ENCODE results near the gene PRDX2.
A peak's percentile ranks its signal among the peaks of the same experiment; 100 is the strongest.

PRDX2 gene

DNA sequence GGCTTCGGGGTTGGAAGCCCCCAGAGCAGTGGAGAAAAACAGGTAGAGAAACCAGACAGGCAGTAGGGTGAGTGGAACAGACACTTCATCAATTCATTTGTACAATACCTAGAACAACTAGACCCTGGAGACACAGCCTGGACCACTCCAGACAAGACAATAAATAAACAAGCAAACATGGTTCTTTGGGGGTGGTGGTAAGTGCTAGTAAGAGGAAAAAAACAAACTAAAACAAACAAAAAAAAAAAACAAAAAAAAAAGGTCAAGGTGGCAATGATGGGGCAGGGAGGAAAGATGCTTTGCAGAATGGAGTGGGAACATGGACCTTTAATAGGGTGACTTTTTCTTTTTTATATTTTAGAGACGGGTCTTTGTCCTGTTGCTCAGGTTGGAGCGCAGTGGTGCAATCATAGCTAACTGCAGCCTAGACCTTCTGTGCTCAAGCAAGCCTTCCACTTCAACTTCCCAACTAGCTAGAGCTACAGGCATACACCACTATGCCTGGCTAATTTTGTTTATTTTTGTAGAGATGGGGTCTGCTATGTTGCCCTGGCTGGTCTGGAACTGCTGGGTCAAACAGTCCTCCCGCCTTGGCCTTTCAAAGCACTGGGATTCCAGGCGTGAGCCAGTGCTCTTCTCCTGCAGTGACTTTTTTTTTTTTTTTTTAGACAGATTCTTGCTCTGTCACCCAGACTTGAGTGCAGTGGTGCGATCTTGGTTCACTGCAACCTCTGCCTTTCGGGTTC lies 7.2 kb downstream of the PRDX2 start:
- TF ChIP-seq, protein P1, sequence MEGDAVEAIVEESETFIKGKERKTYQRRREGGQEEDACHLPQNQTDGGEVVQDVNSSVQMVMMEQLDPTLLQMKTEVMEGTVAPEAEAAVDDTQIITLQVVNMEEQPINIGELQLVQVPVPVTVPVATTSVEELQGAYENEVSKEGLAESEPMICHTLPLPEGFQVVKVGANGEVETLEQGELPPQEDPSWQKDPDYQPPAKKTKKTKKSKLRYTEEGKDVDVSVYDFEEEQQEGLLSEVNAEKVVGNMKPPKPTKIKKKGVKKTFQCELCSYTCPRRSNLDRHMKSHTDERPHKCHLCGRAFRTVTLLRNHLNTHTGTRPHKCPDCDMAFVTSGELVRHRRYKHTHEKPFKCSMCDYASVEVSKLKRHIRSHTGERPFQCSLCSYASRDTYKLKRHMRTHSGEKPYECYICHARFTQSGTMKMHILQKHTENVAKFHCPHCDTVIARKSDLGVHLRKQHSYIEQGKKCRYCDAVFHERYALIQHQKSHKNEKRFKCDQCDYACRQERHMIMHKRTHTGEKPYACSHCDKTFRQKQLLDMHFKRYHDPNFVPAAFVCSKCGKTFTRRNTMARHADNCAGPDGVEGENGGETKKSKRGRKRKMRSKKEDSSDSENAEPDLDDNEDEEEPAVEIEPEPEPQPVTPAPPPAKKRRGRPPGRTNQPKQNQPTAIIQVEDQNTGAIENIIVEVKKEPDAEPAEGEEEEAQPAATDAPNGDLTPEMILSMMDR (IDR thresholded peaks at IDR 0.05; ENCODE audit: insufficient read depth, low read depth, low read length, missing control alignments): no peak
- DNase-seq (ENCODE audit: low read depth): no peak

DNA sequence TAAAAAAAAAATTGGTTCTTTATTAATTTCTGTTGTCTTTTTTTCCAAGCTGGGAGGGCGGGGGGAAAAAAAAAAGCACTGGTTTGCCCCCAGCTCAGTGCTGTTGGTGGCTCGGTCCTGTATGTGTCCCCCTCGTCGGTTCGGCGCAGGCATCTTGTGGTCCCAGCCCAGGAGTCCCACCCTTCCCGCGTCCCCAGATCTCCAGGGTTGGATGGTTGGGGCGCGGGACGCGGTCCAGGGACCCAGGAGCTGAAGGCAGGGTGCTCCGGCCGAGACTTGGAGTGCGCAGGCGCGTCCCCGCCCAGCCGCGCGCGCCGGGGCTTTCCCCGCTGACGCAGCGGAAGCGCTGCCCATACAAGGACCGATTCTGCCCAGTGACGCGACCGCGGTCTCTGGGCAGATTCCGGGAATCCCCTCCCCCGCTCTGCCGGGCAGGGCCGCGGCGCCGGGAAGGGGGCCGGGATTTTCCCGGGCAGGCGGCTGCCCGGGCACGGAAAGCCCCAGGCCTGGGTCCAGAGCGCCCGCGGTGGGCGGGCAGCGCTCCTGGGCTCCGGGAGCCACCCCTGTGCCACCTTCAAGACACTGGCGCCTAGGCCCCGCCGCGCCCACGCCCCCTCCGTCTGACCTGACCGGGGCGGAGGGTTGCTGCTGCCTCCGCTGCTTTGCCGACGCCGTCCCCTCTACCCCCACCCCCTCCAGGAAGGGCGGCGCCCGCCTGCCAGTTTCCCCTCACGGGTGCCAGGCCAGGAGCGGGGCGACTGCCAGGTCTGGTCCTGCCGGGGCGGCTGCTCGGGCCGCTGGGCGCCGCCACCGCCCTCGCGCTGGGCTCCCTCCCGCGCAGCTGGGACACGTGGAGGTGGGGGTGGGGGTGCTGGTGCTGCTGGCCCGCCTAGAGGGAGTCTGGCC lies 8.1 kb downstream of the PRDX2 start:
- peak overlapping the region; percentile 92 for H3K4me3 ChIP-seq (ENCODE audit: low read length)
- DNase-seq (ENCODE audit: low read depth): peak; percentile 96
- TF ChIP-seq, protein P1 (IDR thresholded peaks at IDR 0.05; ENCODE audit: insufficient read depth, low read depth, low read length, missing control alignments): no peak

More for the DNA sequence above, 7.2 kb downstream of the PRDX2 start:
- H3K4me3 ChIP-seq (ENCODE audit: low read length): no peak overlapping the region

DNA sequence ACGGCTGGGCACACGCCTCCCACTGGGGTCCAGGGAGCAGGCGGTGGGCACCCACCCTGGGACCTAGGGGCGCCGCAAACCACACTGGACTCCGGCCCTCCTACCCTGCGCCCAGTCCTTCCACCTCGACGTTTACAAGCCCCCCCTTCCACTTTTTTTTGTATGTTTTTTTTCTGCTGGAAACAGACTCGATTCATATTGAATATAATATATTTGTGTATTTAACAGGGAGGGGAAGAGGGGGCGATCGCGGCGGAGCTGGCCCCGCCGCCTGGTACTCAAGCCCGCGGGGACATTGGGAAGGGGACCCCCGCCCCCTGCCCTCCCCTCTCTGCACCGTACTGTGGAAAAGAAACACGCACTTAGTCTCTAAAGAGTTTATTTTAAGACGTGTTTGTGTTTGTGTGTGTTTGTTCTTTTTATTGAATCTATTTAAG lies 8.7 kb downstream of the PRDX2 start:
- no peak for DNase-seq (ENCODE audit: low read depth)
- TF ChIP-seq, protein P1 (IDR thresholded peaks at IDR 0.05; ENCODE audit: insufficient read depth, low read depth, low read length, missing control alignments): no peak
- H3K4me3 ChIP-seq (ENCODE audit: low read length): peak overlapping the region; percentile 92

DNA sequence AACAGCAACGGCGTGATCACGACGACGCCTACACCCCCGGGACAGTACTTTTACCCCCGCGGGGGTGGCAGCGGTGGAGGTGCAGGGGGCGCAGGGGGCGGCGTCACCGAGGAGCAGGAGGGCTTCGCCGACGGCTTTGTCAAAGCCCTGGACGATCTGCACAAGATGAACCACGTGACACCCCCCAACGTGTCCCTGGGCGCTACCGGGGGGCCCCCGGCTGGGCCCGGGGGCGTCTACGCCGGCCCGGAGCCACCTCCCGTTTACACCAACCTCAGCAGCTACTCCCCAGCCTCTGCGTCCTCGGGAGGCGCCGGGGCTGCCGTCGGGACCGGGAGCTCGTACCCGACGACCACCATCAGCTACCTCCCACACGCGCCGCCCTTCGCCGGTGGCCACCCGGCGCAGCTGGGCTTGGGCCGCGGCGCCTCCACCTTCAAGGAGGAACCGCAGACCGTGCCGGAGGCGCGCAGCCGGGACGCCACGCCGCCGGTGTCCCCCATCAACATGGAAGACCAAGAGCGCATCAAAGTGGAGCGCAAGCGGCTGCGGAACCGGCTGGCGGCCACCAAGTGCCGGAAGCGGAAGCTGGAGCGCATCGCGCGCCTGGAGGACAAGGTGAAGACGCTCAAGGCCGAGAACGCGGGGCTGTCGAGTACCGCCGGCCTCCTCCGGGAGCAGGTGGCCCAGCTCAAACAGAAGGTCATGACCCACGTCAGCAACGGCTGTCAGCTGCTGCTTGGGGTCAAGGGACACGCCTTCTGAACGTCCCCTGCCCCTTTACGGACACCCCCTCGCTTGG lies 9.3 kb downstream of the PRDX2 start:
- peak overlapping the region; percentile 92 for H3K4me3 ChIP-seq (ENCODE audit: low read length)
- TF ChIP-seq, protein P1 (IDR thresholded peaks at IDR 0.05; ENCODE audit: insufficient read depth, low read depth, low read length, missing control alignments): no peak
- peak; percentile 49 for DNase-seq (ENCODE audit: low read depth)

DNA sequence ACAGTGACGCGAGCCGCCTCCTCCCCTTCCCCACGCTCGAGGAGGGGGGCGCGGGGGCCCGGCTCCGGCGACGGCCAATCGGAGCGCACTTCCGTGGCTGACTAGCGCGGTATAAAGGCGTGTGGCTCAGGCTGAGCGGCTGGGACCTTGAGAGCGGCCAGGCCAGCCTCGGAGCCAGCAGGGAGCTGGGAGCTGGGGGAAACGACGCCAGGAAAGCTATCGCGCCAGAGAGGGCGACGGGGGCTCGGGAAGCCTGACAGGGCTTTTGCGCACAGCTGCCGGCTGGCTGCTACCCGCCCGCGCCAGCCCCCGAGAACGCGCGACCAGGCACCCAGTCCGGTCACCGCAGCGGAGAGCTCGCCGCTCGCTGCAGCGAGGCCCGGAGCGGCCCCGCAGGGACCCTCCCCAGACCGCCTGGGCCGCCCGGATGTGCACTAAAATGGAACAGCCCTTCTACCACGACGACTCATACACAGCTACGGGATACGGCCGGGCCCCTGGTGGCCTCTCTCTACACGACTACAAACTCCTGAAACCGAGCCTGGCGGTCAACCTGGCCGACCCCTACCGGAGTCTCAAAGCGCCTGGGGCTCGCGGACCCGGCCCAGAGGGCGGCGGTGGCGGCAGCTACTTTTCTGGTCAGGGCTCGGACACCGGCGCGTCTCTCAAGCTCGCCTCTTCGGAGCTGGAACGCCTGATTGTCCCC lies 10.1 kb downstream of the PRDX2 start, which contains the start of gene JUNB:
TSS of gene JUNB (plus strand) at position 142 of the 706 bp plus-strand sequence. CDS start at position 428, 286 bp downstream.
- peak within 1 kb of the TSS; percentile 92 for H3K4me3 ChIP-seq (ENCODE audit: low read length)
- TF ChIP-seq, protein P1 (IDR thresholded peaks at IDR 0.05; ENCODE audit: insufficient read depth, low read depth, low read length, missing control alignments): no peak
- DNase-seq (ENCODE audit: low read depth): peak; percentile 98

Measured in epithelial cell of esophagus (primary cell).